SJSA1 (cell line): Measurements from ENCODE around the gene SLC16A14. TPM values are rescaled to one million over a fixed set of nuclear protein-coding genes. Genes with fewer than 3 reads are reported as not detected.
A peak's percentile ranks its signal among the peaks of the same experiment; 100 is the strongest.

ENCODE experiments used
- DNase-seq, 2 experiments: peaks; one replicate each; pipeline ENCODE4 v3.0.0-alpha.2; 2015 to 2020; ENCODE audit warnings: low spot score in 2 of 2, low read depth in 1 of 2
- H3K27ac ChIP-seq: fragments of 250-450 bp; sonication (Bioruptor Pico); 2 replicates; pipeline ENCODE4 v1.5.1; 2020; ENCODE audit warnings: mild to moderate bottlenecking, moderate library complexity
- H3K27me3 ChIP-seq: fragments of 250-450 bp; sonication (Bioruptor Pico); replicated peaks from 2 replicates; pipeline ENCODE4 v1.5.1; 2020; ENCODE audit warnings: mild to moderate bottlenecking, moderate library complexity
- H3K36me3 ChIP-seq: fragments of 250-450 bp; sonication (Bioruptor Pico); 2 replicates; pipeline ENCODE4 v1.5.1; 2020; ENCODE audit warnings: mild to moderate bottlenecking
- H3K4me1 ChIP-seq: fragments of 250-450 bp; sonication (Bioruptor Pico); replicated peaks from 2 replicates; pipeline ENCODE4 v1.6.1; 2021; ENCODE audit warnings: mild to moderate bottlenecking
- H3K4me3 ChIP-seq: fragments of 250-450 bp; sonication (Bioruptor Pico); 2 replicates; pipeline ENCODE4 v1.5.1; 2020; ENCODE audit warnings: mild to moderate bottlenecking
- H3K9me3 ChIP-seq: fragments of 250-450 bp; sonication (Bioruptor Pico); replicated peaks from 2 replicates; pipeline ENCODE4 v1.5.1; 2020; ENCODE audit warnings: mild to moderate bottlenecking
- total RNA-seq: library from RNA; depleted of rRNA; stranded (reverse); fragments of >200 nt; shearing (Covaris generic); gene quantifications from 2 replicates; pipeline ENCODE4 v1.2.3, GENCODE V29; 2014; rRNA removed

Gene SLC16A14
- total RNA-seq, 1 experiment from 2014 or later = 1.5 TPM

DNA sequence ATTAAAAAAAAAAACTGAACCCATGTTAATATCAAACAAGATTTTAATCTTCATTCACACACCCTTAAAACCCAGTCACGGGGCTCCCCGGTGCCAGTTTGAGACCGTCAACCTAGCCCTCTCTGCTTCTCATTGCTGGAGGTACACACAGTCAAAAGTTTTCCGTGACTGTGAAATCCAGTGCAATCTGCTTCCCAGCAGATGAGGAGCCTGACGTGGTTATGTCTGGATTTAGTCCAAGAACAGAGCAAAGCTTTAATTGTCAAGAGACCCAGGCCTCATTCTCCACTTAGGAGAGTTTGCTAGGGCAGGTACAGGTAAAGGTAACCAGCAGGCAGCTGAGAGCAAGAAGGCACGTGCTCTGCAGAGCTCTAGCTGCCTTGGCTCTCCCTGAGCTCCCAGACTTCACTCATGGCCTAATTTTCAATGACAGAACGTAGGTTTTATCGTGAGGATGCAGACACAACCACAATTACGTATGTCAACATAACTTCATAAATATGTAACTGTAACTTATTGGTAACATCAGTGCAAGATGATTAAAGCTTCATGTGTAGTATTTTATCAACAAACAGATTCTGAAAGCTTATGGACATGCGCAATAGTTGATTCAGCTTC lies 56.3 kb downstream of the SLC16A14 start:
- Histone ChIP-seq H3K4me3 (no peak overlapping the region), H3K9me3 (no peaks in the 10 kb centered on the region), H3K27ac (no peak overlapping the region), H3K27me3 (no peaks in the 10 kb centered on the region), H3K36me3 (no peaks in the 10 kb centered on the region), H3K4me1 (peaks cover 20% of the 10 kb centered on the region)
- no peak for DNase-seq

DNA sequence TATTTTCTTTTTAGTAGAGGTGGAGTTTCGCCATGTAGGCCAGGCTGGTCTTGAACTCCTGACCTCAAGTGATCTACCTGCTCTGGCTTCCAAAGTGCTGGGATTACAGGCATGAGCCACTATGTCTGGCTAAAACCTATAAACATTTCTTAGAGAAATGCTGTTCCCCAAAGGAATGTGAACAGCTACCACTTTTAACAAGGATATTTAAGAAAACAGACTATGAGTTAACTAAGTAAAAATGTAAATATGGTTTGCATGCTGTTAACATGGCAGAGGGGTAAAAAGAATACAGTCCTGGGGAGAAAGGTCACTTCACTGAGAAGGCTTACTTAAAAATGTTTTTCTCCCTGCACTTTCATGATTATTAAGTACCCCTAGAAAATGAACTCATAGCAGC lies 57.1 kb downstream of the SLC16A14 start:
- H3K9me3 ChIP-seq = no peaks in the 10 kb centered on the region
- no peak overlapping the region; the same call in 1 of the 2 replicates for H3K27ac ChIP-seq
- DNase-seq = peak in 1 of 2 experiments; percentile 55
- no peak overlapping the region for H3K4me3 ChIP-seq
- no peaks in the 10 kb centered on the region for H3K27me3 ChIP-seq
- H3K36me3 ChIP-seq = no peaks in the 10 kb centered on the region
- peaks cover 20% of the 10 kb centered on the region for H3K4me1 ChIP-seq

DNA sequence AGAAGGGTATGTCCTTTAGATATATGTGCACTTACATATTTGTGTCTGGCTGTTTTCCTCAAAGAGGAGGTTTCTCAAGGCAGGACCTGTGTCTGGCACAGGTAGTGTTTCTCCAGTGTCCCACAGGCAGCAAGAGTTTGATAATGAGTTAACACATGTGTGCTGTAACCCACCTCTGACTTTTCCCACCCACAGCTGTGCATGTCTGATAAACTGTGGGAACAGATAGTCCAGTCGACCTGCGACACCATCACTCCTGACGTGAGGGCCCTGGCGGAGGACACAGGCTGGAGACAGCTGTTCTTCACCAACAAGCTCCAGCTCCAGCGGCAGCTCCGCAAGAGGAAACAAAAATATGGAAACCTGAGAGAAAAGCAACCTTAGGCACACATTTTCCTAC lies 58.2 kb downstream of the SLC16A14 start:
- DNase-seq = no peak
- no peaks in the 10 kb centered on the region for H3K9me3 ChIP-seq
- no peak overlapping the region for H3K4me3 ChIP-seq

DNA sequence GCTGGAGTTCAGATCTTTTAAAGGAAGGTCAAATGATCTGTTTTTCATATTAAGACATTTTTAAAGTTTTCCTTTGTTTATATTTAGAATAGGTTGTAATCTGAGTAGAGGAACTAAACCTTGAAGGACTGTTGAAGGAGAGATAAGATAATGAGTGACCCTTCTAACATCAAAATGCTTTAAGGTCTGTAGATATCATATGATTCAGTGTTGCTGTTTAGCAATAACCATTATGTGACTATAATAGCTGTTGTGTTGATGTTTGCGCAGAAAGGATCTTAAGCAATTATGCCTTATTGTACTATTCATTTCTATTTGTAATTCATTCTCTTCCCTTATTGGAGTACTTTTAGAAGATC lies 60.0 kb downstream of the SLC16A14 start:
- Histone ChIP-seq H3K36me3 (no peaks in the 10 kb centered on the region), H3K4me1 (peaks cover 20% of the 10 kb centered on the region), H3K4me3 (no peak overlapping the region), H3K27ac (no peak overlapping the region), H3K27me3 (no peaks in the 10 kb centered on the region), H3K9me3 (no peaks in the 10 kb centered on the region)
- no peak for DNase-seq

More for the DNA sequence above, 58.2 kb downstream of the SLC16A14 start:
- Histone ChIP-seq H3K4me1 (peaks cover 20% of the 10 kb centered on the region), H3K27ac (no peak overlapping the region), H3K27me3 (no peaks in the 10 kb centered on the region), H3K36me3 (no peaks in the 10 kb centered on the region)

DNA sequence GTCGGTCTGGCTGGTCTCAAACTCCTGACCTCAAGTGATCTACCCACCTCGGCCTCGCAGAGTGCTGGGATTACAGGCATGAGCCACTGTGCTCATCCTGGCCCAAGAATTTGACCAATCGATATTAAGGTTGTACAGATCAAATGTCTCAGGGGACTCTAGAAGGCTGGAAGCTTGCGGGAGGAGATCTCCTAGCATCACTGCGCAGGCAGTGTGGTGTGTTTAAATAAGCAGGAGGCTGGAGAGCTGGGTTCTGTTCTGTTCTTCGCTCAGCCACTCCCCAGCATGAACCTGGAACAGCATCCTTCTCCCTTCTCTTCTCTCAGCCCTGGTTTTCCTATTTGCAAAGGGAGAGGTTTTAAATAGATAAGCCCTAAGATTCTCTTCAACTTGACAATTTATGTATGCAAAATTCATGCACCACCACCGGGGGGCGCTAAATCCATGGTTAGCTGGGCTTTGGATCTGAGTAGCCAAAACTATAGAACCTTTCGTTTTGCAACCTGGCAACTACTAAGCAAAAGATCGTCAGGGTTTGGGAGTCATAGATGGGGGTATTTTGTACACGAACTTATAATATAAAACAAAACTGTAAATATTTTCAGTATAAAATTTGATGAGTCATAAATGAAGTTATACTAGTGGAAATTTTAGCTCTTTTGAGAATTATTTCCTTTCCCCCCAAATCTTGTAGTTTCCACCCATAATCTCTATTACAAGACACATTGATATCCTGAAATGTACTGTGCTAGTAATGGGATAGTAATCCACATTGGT lies 60.6 kb downstream of the SLC16A14 start:
- H3K9me3 ChIP-seq = no peaks in the 10 kb centered on the region
- no peak overlapping the region for H3K4me3 ChIP-seq
- peak; percentile 61 to 66 for DNase-seq
- no peak overlapping the region for H3K27ac ChIP-seq
- no peaks in the 10 kb centered on the region for H3K27me3 ChIP-seq
- H3K36me3 ChIP-seq = no peaks in the 10 kb centered on the region
- peaks cover 20% of the 10 kb centered on the region for H3K4me1 ChIP-seq

DNA sequence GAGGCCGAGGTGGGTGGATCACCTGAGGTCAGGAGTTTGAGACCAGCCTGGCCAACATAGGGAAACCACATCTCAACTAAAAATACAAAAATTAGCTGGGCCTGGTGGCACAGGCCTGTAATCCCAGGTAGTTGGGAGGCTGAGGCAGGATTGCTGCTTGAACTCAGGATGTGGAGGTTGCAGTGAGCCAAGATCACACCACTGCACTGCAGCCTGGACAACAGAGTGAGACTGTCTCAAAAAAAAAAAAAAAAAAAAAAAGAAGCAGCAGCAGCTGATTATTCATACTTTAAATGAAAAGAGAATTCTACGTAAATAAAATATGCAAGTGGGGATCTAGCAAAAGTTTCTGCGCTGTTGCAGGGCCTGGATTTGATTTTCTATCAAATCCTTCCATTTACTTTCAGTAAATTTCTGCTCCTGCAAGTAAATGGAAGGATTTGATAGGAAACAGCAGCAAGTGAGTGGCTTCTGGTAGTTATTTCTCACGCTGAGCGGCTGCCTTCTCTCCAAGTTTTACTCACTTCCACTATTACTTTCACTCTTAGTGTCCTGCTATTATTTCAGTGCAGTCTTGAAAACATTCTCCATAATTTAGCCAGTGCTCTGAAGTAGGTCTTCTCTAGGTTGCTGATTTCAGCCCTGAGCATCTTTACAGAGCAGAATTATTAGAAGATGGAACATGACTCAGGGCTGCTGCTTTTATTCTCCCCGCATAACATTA lies 68.4 kb downstream of the SLC16A14 start:
- H3K36me3 ChIP-seq = no peaks in the 10 kb centered on the region
- no peak for DNase-seq

DNA sequence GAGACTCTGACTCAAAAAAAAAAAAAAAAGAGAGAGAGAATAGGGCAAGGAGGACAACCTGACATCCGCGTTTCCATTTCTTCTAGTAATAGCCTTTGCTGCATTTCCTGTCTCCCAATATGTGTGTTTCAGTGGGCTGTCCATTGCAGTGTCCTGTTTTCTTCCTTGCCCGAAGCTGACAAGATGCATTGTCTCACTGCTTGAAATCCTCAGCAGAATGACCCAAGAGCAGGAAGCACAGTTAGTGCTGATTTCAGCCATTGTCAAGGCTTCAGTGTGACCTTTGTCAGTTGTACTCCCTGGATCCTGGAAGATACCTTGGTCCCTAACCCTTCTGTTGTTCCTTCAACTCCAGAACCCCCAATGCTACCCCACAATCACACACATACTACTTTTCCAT lies 71.2 kb downstream of the SLC16A14 start:
- H3K27ac ChIP-seq = no peak overlapping the region

More for the DNA sequence above, 68.4 kb downstream of the SLC16A14 start:
- H3K4me1 ChIP-seq = no peaks in the 10 kb centered on the region
- H3K27ac ChIP-seq = no peak overlapping the region
- no peaks in the 10 kb centered on the region for H3K9me3 ChIP-seq
- H3K4me3 ChIP-seq = no peak overlapping the region
- H3K27me3 ChIP-seq = no peaks in the 10 kb centered on the region

DNA sequence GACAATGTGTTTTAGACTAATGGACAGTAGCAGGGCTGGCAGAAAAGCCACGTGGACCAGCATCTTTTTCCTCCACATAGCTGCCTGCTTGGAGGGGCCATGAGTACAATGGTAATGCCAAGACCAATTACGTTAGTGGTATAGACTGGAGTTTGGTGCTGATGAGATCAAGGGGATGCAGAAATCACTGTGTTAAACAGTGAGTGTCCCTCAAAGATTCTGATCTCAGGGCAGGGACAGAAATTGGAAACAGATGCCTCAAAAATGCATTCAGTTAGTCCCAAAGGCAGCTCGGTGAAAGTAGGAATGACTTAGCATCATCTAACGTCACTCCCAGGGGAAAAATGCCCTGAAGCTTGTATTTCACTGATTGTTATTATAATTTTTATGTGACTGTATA lies 72.4 kb downstream of the SLC16A14 start:
- DNase-seq = no peak
- no peaks in the 10 kb centered on the region for H3K4me1 ChIP-seq
- no peak overlapping the region for H3K27ac ChIP-seq
- no peaks in the 10 kb centered on the region for H3K36me3 ChIP-seq
- H3K27me3 ChIP-seq = no peaks in the 10 kb centered on the region
- no peaks in the 10 kb centered on the region for H3K9me3 ChIP-seq
- no peak overlapping the region for H3K4me3 ChIP-seq

More for the DNA sequence above, 71.2 kb downstream of the SLC16A14 start:
- Histone ChIP-seq H3K4me1 (no peaks in the 10 kb centered on the region), H3K9me3 (no peaks in the 10 kb centered on the region), H3K4me3 (no peak overlapping the region), H3K27me3 (no peaks in the 10 kb centered on the region), H3K36me3 (no peaks in the 10 kb centered on the region)
- no peak for DNase-seq

DNA sequence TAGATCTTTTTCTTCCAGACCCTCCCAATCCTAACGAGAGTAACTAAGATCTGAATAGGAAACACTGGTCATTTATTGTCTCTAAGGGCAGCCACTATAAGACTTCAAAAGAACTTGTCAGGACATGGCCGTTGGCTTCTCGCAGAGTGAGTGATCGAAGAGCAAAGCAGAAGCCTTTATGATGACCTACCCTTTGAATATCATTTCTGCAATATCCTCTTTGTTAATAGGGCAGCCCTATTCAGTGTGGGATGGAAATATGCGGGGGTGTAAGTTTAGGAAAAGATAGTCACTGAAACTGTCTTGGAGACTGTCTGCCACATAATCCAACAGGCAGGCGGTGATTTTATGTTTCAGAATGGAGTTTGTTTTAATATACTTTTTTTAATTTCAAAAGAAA lies 75.5 kb downstream of the SLC16A14 start:
- H3K4me3 ChIP-seq = no peak overlapping the region
- no peak overlapping the region for H3K27ac ChIP-seq
- H3K27me3 ChIP-seq = no peaks in the 10 kb centered on the region
- no peaks in the 10 kb centered on the region for H3K4me1 ChIP-seq
- DNase-seq = no peak
- no peaks in the 10 kb centered on the region for H3K9me3 ChIP-seq
- no peaks in the 10 kb centered on the region for H3K36me3 ChIP-seq

Other genes starting within 250 kb of the SLC16A14 start
- gene TRIP12, start 146.9 kb downstream of the SLC16A14 start, total RNA-seq = 83.1 and 139 TPM in 2 replicates
- 3.8 and 4.6 TPM in 2 replicates for gene FBXO36, start 146.4 kb downstream of the SLC16A14 start, total RNA-seq
- 13.1 and 13.9 TPM in 2 replicates for gene SP110, start 151.1 kb upstream of the SLC16A14 start, total RNA-seq
- 0.44 and 2.2 TPM in 2 replicates for gene SP140, start 156.8 kb upstream of the SLC16A14 start, total RNA-seq